ENCODE data around the gene UNCX. TPM values are rescaled to one million over a fixed set of nuclear protein-coding genes. Genes with fewer than 3 reads are reported as not detected.

Gene UNCX
- total and polyA plus RNA-seq, 2 of the 4 experiments (the other 2 are of a cell fraction), result not detected

- Histone ChIP-seq H3K23ac (ENCODE audit: low read depth, low read length) (no peak overlapping the region), H3K56ac (ENCODE audit: extremely low read depth, insufficient read depth, low read length) (no peak overlapping the region), H3K9ac (ENCODE audit: low read depth, low read length) (no peak overlapping the region), H3K27me3 (ENCODE audit: control insufficient read depth, insufficient read depth, low read length) (peaks cover 10% of the 10 kb centered on the region), H2BK120ac (ENCODE audit: low read depth, low read length) (no peak overlapping the region), H3K18ac (ENCODE audit: low read depth, low read length) (no peak overlapping the region), H3K79me1 (ENCODE audit: low read depth in 1 of 2, low read length in 2 of 2) (no peaks in the 10 kb centered on the region), H3K4me1 (ENCODE audit: control insufficient read depth, insufficient read depth, low read length) (peaks cover 2% of the 10 kb centered on the region; the same call in 1 of the 2 replicates), H2AK9ac (replicated peaks; ENCODE audit: low read depth, low read length, poor library complexity) (no peak overlapping the region), H3K36me3 (ENCODE audit: control insufficient read depth, insufficient read depth, low read length) (no peaks in the 10 kb centered on the region), H2AK5ac (ENCODE audit: low read depth, low read length) (no peak overlapping the region), H3K4me3 (ENCODE audit: insufficient read depth, low read depth, low read length) (no peak overlapping the region), H4K8ac (ENCODE audit: low read depth in 2 of 2, low read length in 2 of 2) (no peak overlapping the region), H4K5ac (ENCODE audit: low read depth, low read length) (no peak overlapping the region), H3K27ac (ENCODE audit: insufficient read depth, low read length) (no peak overlapping the region), H2BK5ac (ENCODE audit: low read depth, low read length, poor library complexity, severe bottlenecking) (no peak overlapping the region), H4K91ac (ENCODE audit: insufficient read depth, low read depth, low read length) (no peak overlapping the region), H4K20me1 (ENCODE audit: insufficient read depth, low read length) (no peaks in the 10 kb centered on the region), H3K14ac (replicated peaks; ENCODE audit: low read depth, low read length) (no peak overlapping the region), H3K4ac (ENCODE audit: low read depth, low read length) (no peak overlapping the region), H2AFZ (replicated peaks; ENCODE audit: low read length, poor library complexity) (no peak overlapping the region), H3K9me3 (ENCODE audit: control insufficient read depth, insufficient read depth, low read length) (no peaks in the 10 kb centered on the region), H3K4me2 (ENCODE audit: low read depth, low read length) (no peak overlapping the region), H3K9me1 (ENCODE audit: insufficient read depth, low read length) (0 out of 2 replicates have a peak, but pooled peaks cover 3% of the 10 kb centered on the region), H2BK20ac (ENCODE audit: low read depth, low read length) (no peak overlapping the region), H2BK15ac (ENCODE audit: low read depth, low read length) (no peak overlapping the region)
- no peak for DNase-seq
- ChIA-PET POLR2A (ENCODE audit: unreplicated experiment) (no interaction called here), CTCF (no interaction called here)
- no peak for TF ChIP-seq MXI1 (IDR thresholded peaks at IDR 0.05; ENCODE audit: borderline replicate concordance, low read depth, low read length)
- TF ChIP-seq MAZ (IDR thresholded peaks at IDR 0.05; ENCODE audit: borderline replicate concordance, low read depth, low read length), result no peak
- TF ChIP-seq RAD21 (IDR thresholded peaks at IDR 0.05; ENCODE audit: low read length), result no peak
- no TSS peak for BruUV-seq (replicated peaks)
- 83% methylated on average over 3 of the region's 11 CpGs; no CpG with 5 or more reads in 1 of the 2 experiments for WGBS, 2 experiments (ENCODE audit: extremely low coverage in 2 of 2, insufficient read length in 1 of 2)
- dilution Hi-C loops (cut with HindIII; ENCODE audit: low sequenced_read_pairs, unreplicated experiment), result no loop called here
- no peak for ATAC-seq (ENCODE audit: low read depth)
- intact Hi-C loops (cut with micrococcal nuclease), result no loop called here
- in situ Hi-C loops (cut with MboI; ENCODE audit: low sequenced_read_pairs), result no loop called here
Observed at GRCh38 chr7:1187127-1187526, 45.5 kb upstream of the UNCX start.

Measured in IMR-90 (cell line).